ENCODE measurements around the gene PYCR2.
"Not testable (repeated sequence)": the region's sequence is repeated elsewhere in the genome, so short reads cannot be mapped to it uniquely, and the experiment has no call there.

The PYCR2 gene

GRCh38 chr1:225888898-225889601 is 35.0 kb downstream of the PYCR2 start, which contains the start of gene LEFTY1:
Gene LEFTY1, minus strand, starts transcription at chr1:225889146. Its CDS starts 80 bp downstream, at chr1:225889066.
- no peak for DNase-seq

GRCh38 chr1:225888289-225888897 is 35.7 kb downstream of the PYCR2 start:
- DNase-seq = no peak

DNA sequence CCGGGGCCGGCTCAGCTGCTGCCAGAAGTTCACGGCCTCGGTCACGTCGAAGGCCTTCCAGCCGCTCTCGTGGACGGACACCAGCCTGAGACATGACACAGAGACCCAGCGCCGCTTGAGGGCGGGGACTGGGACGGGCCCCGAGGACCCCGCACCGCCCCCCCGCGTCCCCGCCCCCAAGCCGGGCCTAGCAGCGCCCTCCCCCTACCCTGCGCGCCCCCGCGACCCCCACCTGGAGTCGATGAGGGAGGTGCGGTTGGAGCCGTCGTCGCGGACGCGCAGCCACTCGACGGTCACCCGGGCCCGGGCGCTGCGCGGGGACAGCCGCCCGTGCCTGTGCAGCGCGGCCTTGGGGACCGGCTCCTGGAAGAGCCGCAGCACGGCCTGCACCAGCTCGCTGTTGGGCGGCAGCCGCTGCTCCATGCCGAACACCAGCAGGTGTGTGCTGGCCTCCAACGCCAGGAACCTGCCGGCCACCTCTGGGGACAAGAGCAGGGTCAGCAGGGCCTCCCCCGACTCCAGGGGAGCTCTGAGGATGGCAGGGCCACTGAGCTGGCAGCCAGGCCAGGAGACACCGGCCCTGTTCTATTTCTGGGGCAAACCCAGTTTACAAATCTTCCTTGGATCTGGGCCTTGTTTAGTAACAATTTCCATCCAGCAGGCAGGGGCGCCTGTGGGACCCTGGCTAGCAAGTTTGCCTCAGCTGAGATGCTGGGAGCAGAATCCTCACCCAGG is 36.3 kb downstream of the PYCR2 start:
- DNase-seq = not testable (repeated sequence)

DNA sequence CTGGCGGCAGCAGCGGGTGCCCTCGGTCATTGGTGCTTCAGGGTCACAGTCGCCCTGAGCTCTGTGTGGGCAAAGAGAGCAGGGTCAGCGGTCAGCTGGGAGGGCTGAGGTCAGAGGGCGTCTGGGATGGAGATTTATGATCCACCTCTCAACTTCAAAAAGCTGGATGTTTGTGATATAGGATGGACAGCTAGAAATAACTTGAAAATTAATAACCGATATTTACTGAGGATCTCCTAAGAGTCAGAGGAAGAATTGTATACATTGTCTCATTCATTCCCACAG is 37.1 kb downstream of the PYCR2 start:
- DNase-seq = no peak

DNA sequence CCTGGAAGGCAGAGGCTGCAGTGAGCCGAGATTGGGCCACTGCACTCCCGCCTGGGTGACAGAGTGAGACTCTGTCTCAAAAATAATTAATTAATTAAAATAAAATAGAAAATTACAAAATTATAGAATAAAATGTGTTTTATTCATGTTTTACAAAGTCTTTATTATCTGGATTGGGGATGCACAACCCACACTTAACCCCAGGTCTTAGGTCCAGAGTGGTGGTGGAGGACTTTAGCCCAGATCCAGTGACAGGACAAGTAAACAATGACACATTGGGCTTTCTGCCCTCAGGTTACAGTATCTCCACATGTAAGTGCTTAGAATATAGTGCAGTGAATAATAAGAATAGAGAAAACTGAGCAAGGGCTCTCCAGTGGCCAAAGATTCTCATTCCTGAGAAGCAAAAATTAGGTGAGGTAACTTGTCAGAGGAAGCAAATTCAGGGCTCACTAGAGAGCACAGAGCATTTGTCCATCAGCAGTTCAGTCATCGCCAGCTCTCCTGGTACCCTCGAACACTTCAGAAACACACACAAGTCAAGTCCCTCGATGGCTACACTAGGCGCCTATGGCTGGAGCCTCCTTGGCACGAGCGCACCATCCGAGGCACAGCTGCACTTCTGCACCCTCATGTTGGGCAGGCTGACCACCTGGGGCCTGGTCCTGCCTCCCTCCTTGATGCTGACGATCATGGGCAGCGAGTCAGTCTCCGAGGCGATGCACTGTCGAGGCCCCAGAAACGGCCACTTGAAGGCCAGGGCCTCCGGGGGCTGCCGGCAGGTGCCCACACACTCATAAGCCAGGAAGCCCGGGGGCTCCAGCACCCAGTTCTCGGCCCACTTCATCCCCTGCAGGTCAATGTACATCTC is 37.7 kb downstream of the PYCR2 start:
- DNase-seq = no peak

DNA sequence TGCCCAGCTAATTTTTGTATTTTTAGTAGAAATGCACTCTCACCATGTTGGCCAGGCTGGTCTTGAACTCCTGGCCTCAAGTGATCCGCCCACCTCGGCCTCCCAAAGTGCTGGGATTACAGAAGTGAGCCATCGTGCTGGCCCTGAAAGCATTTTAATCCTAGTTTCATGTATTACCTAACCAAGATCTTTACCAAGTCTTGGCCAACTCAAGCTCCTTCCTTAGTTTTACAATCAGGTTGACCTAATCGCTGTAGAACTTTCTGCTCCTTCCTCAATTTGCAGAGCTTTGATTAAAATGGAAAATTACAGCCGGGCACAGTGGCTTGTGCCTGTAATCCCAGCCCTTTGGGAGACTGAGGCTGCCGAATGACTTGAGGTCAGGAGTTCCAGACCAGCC is 38.7 kb downstream of the PYCR2 start:
- no peak for DNase-seq

DNA sequence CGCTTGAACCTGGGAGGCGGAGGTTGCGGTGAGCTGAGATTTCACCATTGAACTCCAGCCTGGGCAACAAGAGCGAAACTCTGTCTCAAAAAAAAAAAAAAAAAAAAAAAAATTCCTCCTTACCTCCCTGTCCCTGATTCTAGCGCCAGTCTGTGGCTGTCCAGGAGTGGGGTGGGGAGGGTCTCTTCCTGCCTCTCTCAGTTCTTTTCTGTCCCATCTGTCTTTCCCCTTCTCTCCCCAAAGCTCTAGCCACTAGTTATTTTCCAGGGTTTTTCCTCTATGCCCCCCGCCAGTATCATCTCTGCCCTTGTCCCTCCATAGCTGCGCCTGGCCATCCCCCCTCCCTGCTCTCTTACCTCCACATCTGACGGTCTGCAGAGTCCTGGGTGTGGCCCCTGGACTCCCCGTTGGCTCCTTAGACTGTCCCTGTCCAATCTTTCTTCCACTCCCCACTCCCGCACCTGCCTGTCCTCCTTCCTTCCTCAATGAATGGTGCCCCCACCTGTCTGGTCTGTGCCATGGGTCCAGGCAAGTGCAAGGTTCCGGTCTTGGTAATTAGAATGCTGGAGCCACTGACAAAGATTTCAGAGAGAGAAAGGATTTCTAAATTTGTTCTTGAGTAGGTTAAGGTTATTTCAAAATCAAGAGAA is 40.3 kb downstream of the PYCR2 start:
- DNase-seq = no peak

- DNase-seq = peak; percentile 80
These were observed 41.1 kb downstream of the PYCR2 start for GRCh38 chr1:225882694-225883615.

DNA sequence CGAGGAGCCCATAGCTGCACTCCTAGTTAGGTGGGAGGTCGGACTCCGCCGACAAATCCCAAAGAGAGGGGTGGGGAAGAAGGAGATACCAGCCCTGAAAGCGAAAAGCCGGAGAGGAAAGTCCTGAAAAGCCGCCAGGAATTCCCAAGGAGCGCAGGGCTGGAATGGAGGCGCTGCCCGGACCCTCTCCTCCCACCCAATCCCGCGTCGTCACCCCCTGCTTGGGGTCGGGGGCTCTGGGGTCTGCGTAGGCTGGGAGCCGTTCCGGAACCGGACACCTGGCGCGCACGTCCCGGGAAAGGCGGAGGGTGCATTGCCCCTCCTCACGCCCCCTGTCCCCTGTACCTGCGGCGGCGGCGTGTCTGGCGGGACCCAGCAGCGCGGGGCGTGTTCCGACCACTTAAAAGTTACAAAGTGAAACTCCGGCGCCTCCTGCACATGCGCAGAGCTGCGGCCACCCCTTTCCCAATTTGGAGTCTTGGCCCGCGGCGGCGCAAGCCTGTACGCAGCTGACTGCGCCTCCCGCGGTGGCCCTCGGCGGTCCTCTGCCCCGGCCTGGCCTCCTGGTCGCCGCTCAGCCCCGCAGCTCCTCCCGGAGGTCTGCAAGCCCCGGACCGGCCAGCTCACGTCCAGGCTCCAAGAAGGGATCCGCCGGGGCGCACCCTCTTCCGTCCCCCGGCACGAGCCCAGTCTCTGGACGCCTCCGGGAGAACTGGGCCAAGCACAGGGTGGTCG is 41.9 kb downstream of the PYCR2 start, which contains the start of gene TMEM63A:
TMEM63A (minus strand) TSS at position 422 of the 735 bp plus-strand sequence. CDS start 4,800 bp downstream, outside the sequence.
- peak; percentile 93 for DNase-seq

GRCh38 chr1:225881081-225881958 is 42.7 kb downstream of the PYCR2 start:
- DNase-seq = peak; percentile 74

GRCh38 chr1:225880636-225881035 is 43.4 kb downstream of the PYCR2 start:
- no peak for DNase-seq

- no peak for DNase-seq
These were observed 43.8 kb downstream of the PYCR2 start for GRCh38 chr1:225880222-225880588.

DNA sequence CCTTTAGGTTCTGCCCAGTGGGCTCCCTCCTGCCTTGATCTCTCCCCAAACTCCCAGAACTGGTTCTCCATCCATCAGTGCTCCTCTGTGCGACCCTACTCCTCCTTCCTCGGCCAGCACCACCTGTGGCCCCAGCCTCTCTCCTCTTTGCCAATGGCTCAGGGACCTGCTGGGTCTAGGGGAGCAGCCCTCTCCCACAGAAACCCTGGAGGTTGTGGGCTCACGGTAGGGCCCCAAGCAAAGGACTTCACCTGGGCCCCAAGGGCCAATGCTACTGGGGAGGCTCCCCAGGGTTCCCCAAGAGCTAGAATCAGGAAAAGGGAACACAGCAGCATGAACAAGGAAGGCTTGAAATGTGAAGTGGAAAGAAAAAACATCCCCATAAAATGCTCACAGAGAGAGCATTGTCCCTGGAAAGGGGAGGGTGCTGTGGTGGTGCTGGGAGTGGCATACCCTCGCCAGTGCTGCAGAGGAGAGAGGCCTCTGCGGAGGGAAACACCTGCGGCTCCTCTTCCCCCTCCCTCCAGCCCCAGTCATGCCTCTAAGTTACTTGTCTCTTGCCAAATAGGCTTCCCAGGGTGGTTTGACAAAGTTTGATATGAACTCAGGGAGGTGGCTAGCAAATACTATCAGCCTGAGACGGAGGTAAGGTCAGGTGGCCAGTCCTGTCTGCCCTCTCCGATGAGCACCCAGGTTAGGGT is 44.4 kb downstream of the PYCR2 start:
- no peak for DNase-seq

DNA sequence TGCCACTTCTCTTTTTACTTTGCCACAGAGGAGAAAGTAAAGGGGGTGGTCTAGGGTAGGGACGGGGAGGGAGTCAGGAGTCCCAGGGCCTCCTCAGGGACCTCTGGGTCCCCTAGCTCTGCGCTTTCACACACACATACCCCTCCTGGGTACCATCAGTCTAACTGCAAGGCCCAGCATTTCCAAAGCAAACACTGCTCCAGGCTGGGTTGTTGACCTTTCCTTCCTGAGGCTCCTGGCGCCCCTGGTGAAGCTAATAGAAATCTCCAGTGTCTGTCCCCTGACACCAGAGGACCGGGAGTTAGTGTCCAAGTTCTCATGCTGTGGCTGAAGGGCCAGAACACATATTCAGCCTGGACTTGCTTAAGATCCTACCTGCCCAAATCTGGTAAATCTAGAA is 45.8 kb downstream of the PYCR2 start:
- no peak for DNase-seq

- no peak for DNase-seq
These were observed 46.5 kb downstream of the PYCR2 start for GRCh38 chr1:225877580-225877979.

- DNase-seq = no peak
These were observed 47.0 kb downstream of the PYCR2 start for GRCh38 chr1:225876900-225877510.

DNA sequence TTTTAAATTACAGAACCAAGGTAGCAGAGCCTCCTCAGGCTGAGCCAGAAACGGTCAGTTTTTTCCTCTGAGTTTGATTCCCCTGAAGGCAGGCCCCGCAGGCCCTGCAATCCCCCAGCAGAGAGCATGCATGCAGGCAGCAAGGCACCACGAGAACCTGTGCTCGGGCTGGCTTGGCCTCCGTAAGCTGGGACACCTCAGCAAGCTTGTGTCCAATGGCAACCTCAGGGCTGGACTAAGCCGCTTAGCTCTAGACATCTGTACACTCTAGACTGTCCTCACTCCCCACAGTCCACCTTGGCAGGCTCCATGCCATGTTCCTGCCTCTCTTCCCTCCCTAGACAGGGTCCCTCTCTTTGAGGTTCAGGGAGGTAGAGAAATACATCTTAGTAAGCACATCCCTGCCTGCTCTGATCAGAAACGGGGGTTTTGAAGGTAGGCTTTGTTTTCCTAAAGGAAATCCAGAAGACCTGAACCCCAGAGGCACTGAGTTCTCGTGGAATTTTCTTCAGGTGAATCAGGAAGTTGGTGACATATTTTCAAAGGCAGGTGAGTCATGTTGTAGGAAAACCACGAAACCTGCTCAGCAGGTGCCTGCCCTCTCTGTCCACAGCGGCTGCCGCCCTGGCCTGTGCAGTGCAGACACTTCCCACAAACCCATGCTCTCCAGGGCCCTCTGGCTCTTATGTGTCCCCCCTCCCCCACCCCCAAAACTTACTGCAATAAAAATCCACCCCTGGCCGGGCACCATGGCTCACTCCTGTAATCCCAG is 48.8 kb downstream of the PYCR2 start:
- no peak for DNase-seq

- DNase-seq = no peak
These were observed 49.6 kb downstream of the PYCR2 start for GRCh38 chr1:225874431-225874830.

All from activated CD8-positive, alpha-beta memory T cell treated with anti-CD3 and anti-CD28 coated beads, Interleukin-2, amount 50 U/mL, for 48 hours (primary cell).